ENCODE measurements around the gene SPDYE16.
"Not testable (repeated sequence)": the region's sequence is repeated elsewhere in the genome, so short reads cannot be mapped to it uniquely, and the experiment has no call there.

SPDYE16 gene

GRCh38 chr7:76504351-76505167 lies 38.5 kb downstream of the SPDYE16 start:
- not testable (repeated sequence) for DNase-seq

- not testable (repeated sequence) for DNase-seq
Measured at GRCh38 chr7:76503244-76503643, 39.9 kb downstream of the SPDYE16 start.

GRCh38 chr7:76502836-76503235 lies 40.3 kb downstream of the SPDYE16 start:
- DNase-seq: not testable (repeated sequence)

GRCh38 chr7:76502224-76502623 lies 40.9 kb downstream of the SPDYE16 start:
- not testable (repeated sequence) for DNase-seq

- DNase-seq: not testable (repeated sequence)
Measured at GRCh38 chr7:76499924-76500241, 43.2 kb downstream of the SPDYE16 start.

- not testable (repeated sequence) for DNase-seq
Measured at GRCh38 chr7:76499201-76499923, 43.7 kb downstream of the SPDYE16 start.

GRCh38 chr7:76498583-76499200 lies 44.4 kb downstream of the SPDYE16 start:
- not testable (repeated sequence) for DNase-seq

GRCh38 chr7:76497918-76498582 lies 45.0 kb downstream of the SPDYE16 start:
- not testable (repeated sequence) for DNase-seq

- DNase-seq: not testable (repeated sequence)
Measured at GRCh38 chr7:76495717-76496116, 47.4 kb downstream of the SPDYE16 start.

- not testable (repeated sequence) for DNase-seq
Measured at GRCh38 chr7:76492139-76492538, 51.0 kb downstream of the SPDYE16 start.

- not testable (repeated sequence) for DNase-seq
Measured at GRCh38 chr7:76487969-76488368, 55.1 kb downstream of the SPDYE16 start.

GRCh38 chr7:76486618-76487017 lies 56.5 kb downstream of the SPDYE16 start:
- peak; percentile 39 for DNase-seq

GRCh38 chr7:76485822-76486610 lies 57.1 kb downstream of the SPDYE16 start:
- DNase-seq: not testable (repeated sequence)

- not testable (repeated sequence) for DNase-seq
Measured at GRCh38 chr7:76484456-76484855, 58.6 kb downstream of the SPDYE16 start.

- DNase-seq: not testable (repeated sequence)
Measured at GRCh38 chr7:76483081-76483480, 60.0 kb downstream of the SPDYE16 start.

- DNase-seq: not testable (repeated sequence)
Measured at GRCh38 chr7:76482660-76483059, 60.4 kb downstream of the SPDYE16 start.
